ENCODE data around the gene CACNA1I. TPM values are rescaled to one million over a fixed set of nuclear protein-coding genes. Genes with fewer than 3 reads are reported as not detected.
A peak's percentile ranks its signal among the peaks of the same experiment; 100 is the strongest.

Gene CACNA1I
- total RNA-seq, 1 donor from 2014 or later = 0.11 TPM

- no peaks in the 10 kb centered on the region for H4K20me1 ChIP-seq (ENCODE audit: low read depth)
- H3K27ac ChIP-seq = no peak overlapping the region
- H3K36me3 ChIP-seq = no peaks in the 10 kb centered on the region
- H3K4me1 ChIP-seq = peaks cover 15% of the 10 kb centered on the region
- H3K9ac ChIP-seq = no peak overlapping the region
- peak overlapping the region; percentile 31 for H3K4me2 ChIP-seq
- no peaks in the 10 kb centered on the region for H3K36me3 Mint-ChIP-seq
- no peaks in the 10 kb centered on the region for H3F3A ChIP-seq (ENCODE audit: low read depth)
- no peak overlapping the region for H3K4me3 ChIP-seq
- no peak overlapping the region for H3K4me3 Mint-ChIP-seq
- peak overlapping the region; percentile 73 for H3K27ac Mint-ChIP-seq
- H3K79me2 ChIP-seq (ENCODE audit: low read depth) = no peaks in the 10 kb centered on the region
- H3K9me3 ChIP-seq (ENCODE audit: low read depth) = no peaks in the 10 kb centered on the region
- TF ChIP-seq EZH2 (IDR thresholded peaks at IDR 0.05) (no peak), EZH2phosphoT487 (IDR thresholded peaks at IDR 0.05) (no peak)
- TF ChIP-seq, protein P1, sequence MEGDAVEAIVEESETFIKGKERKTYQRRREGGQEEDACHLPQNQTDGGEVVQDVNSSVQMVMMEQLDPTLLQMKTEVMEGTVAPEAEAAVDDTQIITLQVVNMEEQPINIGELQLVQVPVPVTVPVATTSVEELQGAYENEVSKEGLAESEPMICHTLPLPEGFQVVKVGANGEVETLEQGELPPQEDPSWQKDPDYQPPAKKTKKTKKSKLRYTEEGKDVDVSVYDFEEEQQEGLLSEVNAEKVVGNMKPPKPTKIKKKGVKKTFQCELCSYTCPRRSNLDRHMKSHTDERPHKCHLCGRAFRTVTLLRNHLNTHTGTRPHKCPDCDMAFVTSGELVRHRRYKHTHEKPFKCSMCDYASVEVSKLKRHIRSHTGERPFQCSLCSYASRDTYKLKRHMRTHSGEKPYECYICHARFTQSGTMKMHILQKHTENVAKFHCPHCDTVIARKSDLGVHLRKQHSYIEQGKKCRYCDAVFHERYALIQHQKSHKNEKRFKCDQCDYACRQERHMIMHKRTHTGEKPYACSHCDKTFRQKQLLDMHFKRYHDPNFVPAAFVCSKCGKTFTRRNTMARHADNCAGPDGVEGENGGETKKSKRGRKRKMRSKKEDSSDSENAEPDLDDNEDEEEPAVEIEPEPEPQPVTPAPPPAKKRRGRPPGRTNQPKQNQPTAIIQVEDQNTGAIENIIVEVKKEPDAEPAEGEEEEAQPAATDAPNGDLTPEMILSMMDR (IDR thresholded peaks at IDR 0.05) = no peak
- H3K9me3 Mint-ChIP-seq = no peaks in the 10 kb centered on the region
- H2AFZ ChIP-seq (replicated peaks) = no peak overlapping the region
- peaks cover 43% of the 10 kb centered on the region for H3K4me1 Mint-ChIP-seq
- H3K27me3 Mint-ChIP-seq (ENCODE audit: insufficient read depth, low read depth) = peaks cover 9% of the 10 kb centered on the region
- no peaks in the 10 kb centered on the region for H3K27me3 ChIP-seq
- no peak for DNase-seq (ENCODE audit: low spot score)
These were observed 149.3 kb downstream of the CACNA1I start for GRCh38 chr22:39719559-39720450.

GRCh38 chr22:39721206-39722031, 150.9 kb downstream of the CACNA1I start:
- Histone ChIP-seq H3K36me3 (no peaks in the 10 kb centered on the region), H3K9ac (no peak overlapping the region), H3K79me2 (ENCODE audit: low read depth) (no peaks in the 10 kb centered on the region), H3K27ac (no peak overlapping the region), H2AFZ (replicated peaks) (no peak overlapping the region), H3K4me1 (peaks cover 15% of the 10 kb centered on the region), H3F3A (ENCODE audit: low read depth) (no peaks in the 10 kb centered on the region), H3K9me3 (ENCODE audit: low read depth) (no peaks in the 10 kb centered on the region), H3K27me3 (no peaks in the 10 kb centered on the region), H3K4me2 (no peak overlapping the region), H3K4me3 (no peak overlapping the region), H4K20me1 (ENCODE audit: low read depth) (no peaks in the 10 kb centered on the region)
- Mint-ChIP-seq H3K27me3 (ENCODE audit: insufficient read depth, low read depth) (peaks cover 9% of the 10 kb centered on the region), H3K36me3 (no peaks in the 10 kb centered on the region), H3K4me3 (no peak overlapping the region), H3K4me1 (peaks cover 33% of the 10 kb centered on the region), H3K27ac (peak overlapping the region; percentile 61), H3K9me3 (no peaks in the 10 kb centered on the region)
- DNase-seq (ENCODE audit: low spot score) = no peak
- TF ChIP-seq, protein P1 (IDR thresholded peaks at IDR 0.05) = no peak
- no peak for TF ChIP-seq EZH2 (IDR thresholded peaks at IDR 0.05)
- no peak for TF ChIP-seq EZH2phosphoT487 (IDR thresholded peaks at IDR 0.05)

DNA sequence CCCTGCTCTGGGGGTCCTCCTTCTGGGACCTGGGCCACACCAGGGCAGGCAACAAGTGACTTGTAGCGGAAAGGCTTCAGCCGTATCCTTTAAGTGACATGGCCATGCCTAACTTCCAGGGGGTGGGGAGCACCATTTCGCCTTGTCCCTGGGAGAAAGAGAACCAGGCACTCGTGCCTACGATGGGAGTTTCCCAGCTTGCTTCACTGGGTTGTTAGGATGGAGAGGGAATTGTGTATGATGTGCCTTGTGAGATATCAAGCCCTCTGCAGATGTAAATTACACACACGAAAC, 151.4 kb downstream of the CACNA1I start:
- Histone ChIP-seq H3K4me3 (no peak overlapping the region), H3K27ac (no peak overlapping the region), H3K36me3 (no peaks in the 10 kb centered on the region), H3K9ac (no peak overlapping the region), H3K79me2 (ENCODE audit: low read depth) (no peaks in the 10 kb centered on the region), H3K27me3 (peaks cover under 1% of the 10 kb centered on the region), H3F3A (ENCODE audit: low read depth) (no peaks in the 10 kb centered on the region), H2AFZ (replicated peaks) (no peak overlapping the region), H4K20me1 (ENCODE audit: low read depth) (no peaks in the 10 kb centered on the region), H3K9me3 (ENCODE audit: low read depth) (no peaks in the 10 kb centered on the region), H3K4me2 (no peak overlapping the region), H3K4me1 (peaks cover 15% of the 10 kb centered on the region)
- peaks cover 28% of the 10 kb centered on the region for H3K4me1 Mint-ChIP-seq
- no peak for DNase-seq (ENCODE audit: low spot score)
- no peak overlapping the region for H3K27ac Mint-ChIP-seq
- H3K4me3 Mint-ChIP-seq = peak overlapping the region; percentile 1
- no peaks in the 10 kb centered on the region for H3K36me3 Mint-ChIP-seq
- TF ChIP-seq EZH2phosphoT487 (IDR thresholded peaks at IDR 0.05) (no peak), EZH2 (IDR thresholded peaks at IDR 0.05) (no peak)
- TF ChIP-seq, protein P1 (IDR thresholded peaks at IDR 0.05) = no peak
- peaks cover 12% of the 10 kb centered on the region for H3K27me3 Mint-ChIP-seq (ENCODE audit: insufficient read depth, low read depth)
- H3K9me3 Mint-ChIP-seq = no peaks in the 10 kb centered on the region
